ENCODE data around the gene ADPRHL1. TPM values are rescaled to one million over a fixed set of nuclear protein-coding genes. Genes with fewer than 3 reads are reported as not detected.

ADPRHL1 gene
- total RNA-seq, 2 donors from 2014 or later, result 1.8 to 1.9 TPM

DNA sequence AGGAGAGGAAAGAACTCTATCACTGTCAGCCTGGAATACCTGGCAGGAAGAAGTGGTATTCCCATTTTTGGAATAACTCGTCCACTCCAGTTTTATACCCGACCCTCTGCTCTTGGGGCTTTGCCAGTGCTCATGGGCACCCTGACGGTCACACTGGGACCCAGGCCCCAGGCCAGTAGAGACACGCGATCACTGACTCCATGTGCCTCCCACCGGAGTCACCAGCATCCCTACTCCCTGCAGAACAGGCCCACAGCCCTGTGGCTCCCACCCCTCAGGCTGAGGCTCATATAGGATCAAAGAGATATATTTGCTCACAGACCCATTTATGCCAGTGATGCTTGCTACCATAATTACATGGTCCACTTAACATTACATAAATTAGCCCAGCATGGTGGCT, 92.8 kb downstream of the ADPRHL1 start:
- H3K4me1 Mint-ChIP-seq (ENCODE audit: low read depth in 2 of 2), result peaks cover 0 to 5% of the 10 kb centered on the region in 2 donors
- H3K36me3 Mint-ChIP-seq, result no peaks in the 10 kb centered on the region
- ATAC-seq (no peak), DNase-seq (ENCODE audit: low spot score) (no peak)
- H3K4me3 Mint-ChIP-seq, result no peak overlapping the region
- H3K27ac Mint-ChIP-seq, result no peak overlapping the region
- H3K9me3 Mint-ChIP-seq, result no peaks in the 10 kb centered on the region
- peaks cover 10 to 30% of the 10 kb centered on the region in 2 donors for H3K27me3 Mint-ChIP-seq

DNA sequence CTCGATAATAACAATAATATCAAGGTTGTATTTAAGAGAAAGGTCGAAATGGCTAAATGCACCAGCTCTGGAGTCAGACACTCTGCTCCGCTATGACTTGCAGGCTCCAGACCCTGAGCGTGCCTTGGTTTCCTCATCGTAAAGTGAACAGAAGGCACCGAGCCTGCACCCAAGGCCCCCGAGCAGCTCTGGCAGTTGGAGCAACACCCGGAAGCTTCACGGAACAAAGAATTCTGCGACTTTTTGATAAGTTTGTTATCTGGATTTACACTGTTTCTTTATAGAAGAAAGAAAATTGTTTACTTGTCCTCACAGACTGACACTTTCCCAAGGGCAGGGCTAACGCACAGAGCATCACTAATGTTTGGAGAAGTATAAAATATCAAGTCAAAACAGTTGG, 93.7 kb downstream of the ADPRHL1 start:
- H3K4me3 Mint-ChIP-seq, result no peak overlapping the region
- ATAC-seq (no peak), DNase-seq (ENCODE audit: low spot score) (no peak)
- no peak overlapping the region for H3K27ac Mint-ChIP-seq
- H3K27me3 Mint-ChIP-seq, result peaks cover 6 to 27% of the 10 kb centered on the region in 2 donors
- no peaks in the 10 kb centered on the region for H3K9me3 Mint-ChIP-seq
- no peaks in the 10 kb centered on the region for H3K36me3 Mint-ChIP-seq
- H3K4me1 Mint-ChIP-seq (ENCODE audit: low read depth in 2 of 2), result peaks cover 0 to 5% of the 10 kb centered on the region in 2 donors

DNA sequence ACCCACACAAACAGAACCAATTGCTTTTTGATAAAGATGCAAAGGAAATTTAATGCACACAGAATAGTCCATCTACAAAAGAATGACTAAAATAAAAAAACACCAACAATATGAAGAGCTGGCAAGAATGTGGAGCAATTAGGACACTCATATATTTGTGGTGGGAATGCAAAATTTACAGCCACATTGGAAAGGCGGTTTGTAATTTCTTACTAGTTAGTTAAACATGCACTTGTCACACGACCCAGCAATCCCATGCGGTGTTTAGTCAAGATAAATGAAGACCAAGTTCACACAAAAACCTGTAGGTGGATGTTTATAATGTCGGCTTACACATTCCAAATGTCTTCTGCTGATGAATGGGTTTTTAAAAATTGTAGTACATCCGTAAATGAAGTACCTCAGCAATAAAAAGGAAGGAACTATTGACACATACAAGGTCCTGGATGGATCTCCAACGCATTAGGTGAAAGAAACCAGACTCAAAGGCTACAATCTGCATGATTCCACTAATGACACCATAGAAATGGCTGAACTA, 94.6 kb downstream of the ADPRHL1 start:
- Mint-ChIP-seq H3K36me3 (no peaks in the 10 kb centered on the region), H3K4me3 (no peak overlapping the region)
- no peak for ATAC-seq

DNA sequence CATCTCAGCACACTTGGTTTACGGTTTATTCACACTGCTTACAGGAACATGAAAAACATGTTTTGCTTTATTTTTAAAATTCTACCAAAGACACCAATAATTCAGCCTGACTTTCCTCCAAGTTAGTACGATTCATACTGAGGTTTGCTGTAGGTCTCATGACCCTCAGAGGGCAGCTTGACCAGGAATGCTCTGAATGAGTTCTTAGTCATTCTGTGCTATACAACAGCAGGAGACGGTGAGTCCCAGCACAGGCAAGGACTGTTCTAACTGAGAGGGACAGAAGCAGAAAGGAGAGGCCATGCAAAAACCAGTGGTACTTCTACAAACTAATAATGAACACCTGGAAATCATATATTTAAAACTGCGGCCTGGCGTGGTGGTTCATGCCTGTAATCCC, 95.8 kb downstream of the ADPRHL1 start:
- Mint-ChIP-seq H3K4me1 (ENCODE audit: low read depth in 2 of 2) (peaks cover 0 to 5% of the 10 kb centered on the region in 2 donors), H3K36me3 (no peaks in the 10 kb centered on the region), H3K9me3 (no peaks in the 10 kb centered on the region), H3K4me3 (no peak overlapping the region), H3K27me3 (peaks cover 3 to 22% of the 10 kb centered on the region in 2 donors), H3K27ac (no peak overlapping the region)
- ATAC-seq (no peak), DNase-seq (ENCODE audit: low spot score) (no peak)

More for the DNA sequence above, 94.6 kb downstream of the ADPRHL1 start:
- H3K27ac Mint-ChIP-seq, result no peak overlapping the region
- peaks cover 0 to 5% of the 10 kb centered on the region in 2 donors for H3K4me1 Mint-ChIP-seq (ENCODE audit: low read depth in 2 of 2)
- H3K27me3 Mint-ChIP-seq, result peaks cover 6 to 27% of the 10 kb centered on the region in 2 donors
- DNase-seq (ENCODE audit: low spot score), result no peak
- no peaks in the 10 kb centered on the region for H3K9me3 Mint-ChIP-seq

DNA sequence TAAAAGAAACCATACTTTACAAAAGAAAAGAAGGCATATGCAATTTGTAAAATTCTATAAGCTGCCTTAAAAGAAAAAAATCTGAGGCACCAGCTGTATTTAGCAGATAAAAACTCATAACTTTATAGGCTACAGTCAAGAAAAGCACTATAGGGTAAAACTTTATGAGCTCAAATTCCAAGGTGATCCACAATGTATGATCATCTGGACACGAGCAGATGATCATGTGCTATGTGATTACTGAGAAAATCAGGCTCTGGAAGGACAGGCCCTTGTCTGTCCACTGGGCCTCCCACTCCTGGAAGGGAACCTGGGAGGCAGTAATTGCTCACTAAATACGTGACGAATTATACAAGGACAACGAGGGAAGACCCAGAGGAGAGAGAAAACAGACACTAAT, 96.7 kb downstream of the ADPRHL1 start:
- Mint-ChIP-seq H3K36me3 (no peaks in the 10 kb centered on the region), H3K27me3 (peaks cover 3 to 19% of the 10 kb centered on the region in 2 donors), H3K4me1 (ENCODE audit: low read depth in 2 of 2) (peaks cover 0 to 5% of the 10 kb centered on the region in 2 donors), H3K27ac (no peak overlapping the region), H3K9me3 (no peaks in the 10 kb centered on the region), H3K4me3 (no peak overlapping the region)
- ATAC-seq (no peak), DNase-seq (ENCODE audit: low spot score) (no peak)

DNA sequence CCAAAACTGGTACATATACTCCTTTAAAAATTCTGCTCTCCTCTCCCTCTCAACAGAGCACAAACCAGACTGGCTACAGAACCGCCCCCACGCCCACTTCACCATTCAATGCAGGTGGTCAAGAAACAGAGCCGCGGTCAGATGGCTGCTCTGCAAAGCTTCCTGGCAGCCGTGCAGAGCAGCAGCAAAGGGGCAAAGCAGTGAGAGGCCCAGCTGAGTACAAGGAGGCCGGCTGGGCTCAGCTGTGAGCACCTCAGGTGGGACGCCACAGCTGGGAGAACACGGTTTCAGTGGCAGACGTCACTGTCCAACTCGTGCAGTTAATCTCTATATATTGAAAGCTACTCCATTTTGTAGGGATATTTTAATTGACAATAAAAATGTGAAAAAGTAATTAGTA, 97.7 kb downstream of the ADPRHL1 start:
- ATAC-seq (no peak), DNase-seq (ENCODE audit: low spot score) (no peak)
- no peak overlapping the region for H3K4me3 Mint-ChIP-seq
- no peak overlapping the region for H3K27ac Mint-ChIP-seq
- H3K4me1 Mint-ChIP-seq (ENCODE audit: low read depth in 2 of 2), result no peaks in the 10 kb centered on the region
- no peaks in the 10 kb centered on the region for H3K9me3 Mint-ChIP-seq
- H3K27me3 Mint-ChIP-seq, result peaks cover 3 to 19% of the 10 kb centered on the region in 2 donors
- H3K36me3 Mint-ChIP-seq, result no peaks in the 10 kb centered on the region

DNA sequence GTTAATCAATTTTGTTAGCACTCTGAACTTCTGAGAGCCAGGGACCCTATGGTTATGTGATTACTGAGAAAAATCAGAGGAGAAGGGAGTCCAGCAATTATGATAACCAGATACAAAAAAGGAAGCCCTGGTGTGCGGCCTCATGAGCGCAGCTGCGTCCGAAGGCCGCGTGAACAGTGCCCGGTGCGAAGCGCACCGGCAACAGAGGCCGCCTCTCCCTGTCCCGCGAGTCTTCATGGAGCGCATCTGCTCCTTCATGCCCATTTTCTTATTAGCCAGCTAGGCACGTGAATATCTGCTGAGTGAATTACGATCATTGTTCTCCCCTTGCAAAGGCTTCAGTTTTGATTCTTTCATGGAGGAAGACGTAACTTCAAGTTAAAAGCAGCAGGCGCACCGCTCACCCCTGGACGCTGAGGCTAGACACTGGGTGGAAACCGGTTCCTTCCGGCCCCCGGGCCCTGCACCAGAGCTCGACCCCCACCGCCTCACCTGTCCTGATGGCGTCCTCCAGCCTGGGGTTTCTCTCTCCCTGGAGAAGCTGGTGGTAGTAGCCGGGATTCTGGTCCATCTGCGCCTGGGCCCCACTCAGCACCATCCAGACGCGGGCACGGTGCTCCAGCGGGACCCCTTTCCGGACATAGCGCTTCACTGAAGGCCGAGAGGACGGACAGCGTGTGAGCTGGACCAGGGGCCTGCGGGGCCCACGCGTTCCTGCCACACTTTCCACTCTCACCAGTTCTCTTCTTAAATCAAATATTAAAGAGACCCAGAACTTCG, 98.3 kb downstream of the ADPRHL1 start:
- Mint-ChIP-seq H3K27ac (no peak overlapping the region), H3K9me3 (no peaks in the 10 kb centered on the region), H3K36me3 (no peaks in the 10 kb centered on the region), H3K4me1 (ENCODE audit: low read depth in 2 of 2) (no peaks in the 10 kb centered on the region), H3K27me3 (peaks cover 5 to 16% of the 10 kb centered on the region in 2 donors), H3K4me3 (no peak overlapping the region)
- DNase-seq (ENCODE audit: low spot score) (no peak), ATAC-seq (no peak)

DNA sequence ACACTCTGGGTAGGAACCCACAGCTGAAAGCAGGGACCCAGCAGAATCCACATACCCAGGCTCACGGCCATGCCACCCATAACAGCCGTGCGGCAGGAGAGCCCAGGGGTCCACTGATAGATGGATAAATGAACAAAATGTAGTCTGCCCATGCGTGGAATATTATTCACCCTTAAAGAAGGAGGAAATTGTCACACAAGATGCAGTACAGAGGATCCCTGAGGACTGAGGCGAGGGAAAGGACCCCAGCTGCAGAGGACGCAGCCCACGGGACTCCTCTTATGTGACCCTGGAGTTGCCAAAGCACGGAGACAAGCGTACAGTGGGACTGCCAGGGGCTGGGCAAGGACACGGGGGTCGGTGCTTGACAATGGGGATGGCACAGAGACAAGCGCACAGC, 100.0 kb downstream of the ADPRHL1 start:
- H3K4me3 Mint-ChIP-seq, result no peak overlapping the region
- H3K27ac Mint-ChIP-seq, result no peak overlapping the region
- H3K9me3 Mint-ChIP-seq, result no peaks in the 10 kb centered on the region
- ATAC-seq, result no peak
- peaks cover 1 to 2% of the 10 kb centered on the region in 2 donors for H3K27me3 Mint-ChIP-seq
- no peak for DNase-seq (ENCODE audit: low spot score)
- no peaks in the 10 kb centered on the region for H3K4me1 Mint-ChIP-seq (ENCODE audit: low read depth in 2 of 2)
- no peaks in the 10 kb centered on the region for H3K36me3 Mint-ChIP-seq

DNA sequence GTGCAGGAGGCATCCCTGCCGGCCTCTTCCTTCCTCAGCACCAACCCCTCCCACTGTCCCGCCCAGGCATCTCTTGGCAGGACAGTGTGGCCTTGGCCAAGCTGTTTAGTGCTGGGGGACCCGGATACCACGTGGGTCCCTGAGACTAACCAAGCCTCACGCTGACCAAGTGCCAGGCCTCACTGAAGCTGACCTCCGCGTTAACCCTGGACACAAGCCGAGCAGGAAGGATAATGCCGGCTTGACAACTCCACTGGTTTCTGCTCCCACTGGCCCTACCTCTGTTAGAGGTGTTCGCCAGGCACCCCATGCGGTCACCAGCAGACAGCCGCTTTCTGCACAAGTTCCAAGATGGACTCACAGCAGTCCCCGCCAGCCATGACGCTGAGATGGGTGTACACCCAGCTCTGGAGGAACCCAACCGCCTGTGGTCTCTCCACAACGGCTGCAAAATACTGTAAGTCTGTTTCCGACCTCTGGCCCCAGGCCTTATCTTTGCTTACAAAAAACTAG, 101.7 kb downstream of the ADPRHL1 start:
- Mint-ChIP-seq H3K4me1 (ENCODE audit: low read depth in 2 of 2) (no peaks in the 10 kb centered on the region), H3K27ac (no peak overlapping the region), H3K4me3 (no peak overlapping the region), H3K36me3 (no peaks in the 10 kb centered on the region), H3K27me3 (peaks cover 0 to 2% of the 10 kb centered on the region in 2 donors), H3K9me3 (no peaks in the 10 kb centered on the region)
- ATAC-seq, result no peak
- DNase-seq (ENCODE audit: low spot score), result no peak

DNA sequence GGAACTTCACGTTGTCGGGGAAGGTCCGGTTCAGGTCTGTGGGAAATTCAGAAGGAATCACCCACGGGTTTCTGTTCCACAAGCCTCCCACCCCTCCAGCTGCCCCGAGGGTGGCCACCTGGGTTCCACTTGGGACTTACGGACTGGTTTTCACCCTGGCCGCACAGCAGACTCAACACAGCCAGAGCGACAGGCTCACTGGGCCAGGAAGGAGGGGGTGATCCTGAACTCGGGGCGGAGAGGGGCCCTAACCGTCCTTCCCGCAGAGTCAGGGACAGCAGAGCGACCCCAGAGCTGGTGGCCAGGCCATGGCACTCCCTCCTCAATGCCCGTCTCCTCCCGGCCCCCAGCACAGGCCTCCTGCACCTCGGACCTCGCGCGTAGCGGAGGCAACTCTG, 102.4 kb downstream of the ADPRHL1 start:
- Mint-ChIP-seq H3K36me3 (no peaks in the 10 kb centered on the region), H3K9me3 (no peaks in the 10 kb centered on the region), H3K27me3 (peaks cover 0 to 2% of the 10 kb centered on the region in 2 donors), H3K4me1 (ENCODE audit: low read depth in 2 of 2) (no peaks in the 10 kb centered on the region), H3K27ac (no peak overlapping the region), H3K4me3 (no peak overlapping the region)
- DNase-seq (ENCODE audit: low spot score), result no peak
- no peak for ATAC-seq

DNA sequence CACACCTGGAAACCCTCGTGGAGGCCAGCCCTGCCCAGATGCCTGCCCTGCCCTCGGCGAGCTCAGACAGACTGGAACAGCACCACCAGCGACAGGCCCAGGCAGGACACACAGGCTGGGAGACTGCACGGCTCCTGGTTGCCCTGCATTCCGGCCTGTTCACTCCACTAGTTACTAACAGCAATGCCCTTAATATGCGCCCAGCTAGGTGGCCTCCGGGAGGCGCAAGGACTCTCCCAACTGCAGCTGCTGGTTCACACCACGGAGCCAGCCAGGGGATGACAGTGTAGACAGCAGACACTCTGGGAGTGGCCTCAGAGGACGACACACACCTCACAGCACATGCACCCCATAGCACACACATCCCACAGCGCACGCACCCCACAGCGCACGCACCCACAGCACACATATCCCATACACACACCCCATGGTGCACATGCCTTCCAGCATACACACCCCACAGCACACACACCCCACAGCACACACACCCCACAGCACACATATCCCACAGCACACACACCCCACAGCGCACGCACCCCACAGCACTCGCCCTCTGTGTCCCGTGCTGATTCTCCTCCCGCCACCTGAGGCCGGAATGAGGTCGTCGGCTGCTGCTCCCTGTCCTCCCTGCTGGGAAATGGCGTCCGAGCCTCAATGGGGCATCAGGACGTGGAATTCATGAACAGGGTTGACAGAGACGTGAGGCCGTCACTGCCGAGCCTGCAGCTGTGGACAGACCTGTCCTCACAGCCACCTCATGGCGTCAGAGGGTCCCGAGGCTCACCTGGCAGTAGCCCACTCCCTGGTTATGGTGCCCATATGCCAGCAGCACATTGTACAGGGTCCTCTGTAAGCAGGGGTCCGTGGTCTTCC, 103.0 kb downstream of the ADPRHL1 start:
- Mint-ChIP-seq H3K4me3 (no peak overlapping the region), H3K27me3 (peaks cover 0 to 2% of the 10 kb centered on the region in 2 donors), H3K27ac (no peak overlapping the region), H3K36me3 (no peaks in the 10 kb centered on the region), H3K9me3 (peaks cover 4% of the 10 kb centered on the region), H3K4me1 (ENCODE audit: low read depth in 2 of 2) (no peaks in the 10 kb centered on the region)
- DNase-seq (ENCODE audit: low spot score), result no peak
- ATAC-seq, result peak; percentile 24 to 31

All from natural killer cell treated with Interleukin-12 subunit alpha and Interleukin-12 subunit beta and Interleukin-15 and Interleukin-18, amount 100 ng/mL, for 72 hours (primary cell).